Measurements from ENCODE around the gene PEAK3. TPM values are rescaled to one million over a fixed set of nuclear protein-coding genes. Genes with fewer than 3 reads are reported as not detected.

The PEAK3 gene
- total and polyA plus RNA-seq, 9 of the 15 experiments (the other 6 are each of a cell fraction or from before 2014, with no cell fraction given): 0.07 to 0.40 TPM; not detected in 7

DNA sequence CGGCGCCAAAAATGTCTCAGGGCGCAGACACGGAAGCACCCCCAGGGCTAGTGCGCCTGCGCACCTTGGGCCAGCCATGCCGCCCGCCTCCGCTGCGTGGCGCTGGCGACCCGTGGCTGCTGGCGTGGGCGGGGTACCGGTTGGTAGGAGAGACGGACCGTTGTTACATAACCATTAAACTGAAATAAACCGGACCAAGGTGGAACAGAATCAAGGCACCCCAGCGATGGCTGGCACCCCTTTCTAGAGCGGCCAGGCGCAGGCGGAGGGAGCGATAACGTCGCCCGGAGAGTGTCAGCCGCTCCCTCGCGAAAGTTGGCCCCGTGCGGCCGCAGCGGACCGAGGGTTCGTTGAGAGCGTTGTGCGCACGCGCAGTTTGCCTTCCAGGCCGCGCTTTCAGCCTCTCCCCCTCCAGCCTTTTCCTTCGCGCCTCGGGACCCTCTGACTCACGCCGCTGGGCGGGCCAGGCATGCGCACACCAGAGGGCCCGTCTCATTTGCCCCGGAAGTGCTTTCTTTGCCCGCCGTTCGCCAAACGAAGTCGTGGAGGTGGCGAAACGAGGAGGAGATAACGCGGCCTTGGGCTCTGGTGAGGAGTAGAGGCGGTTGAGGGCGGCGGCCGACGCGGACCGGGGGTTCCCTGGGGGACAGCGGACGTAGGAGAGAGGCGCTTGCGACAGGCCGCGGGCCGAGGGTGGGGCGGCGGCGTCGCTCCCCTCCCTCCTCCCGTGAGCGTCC is 45.5 kb downstream of the PEAK3 start, which contains the start of the genes PLEKHJ1 and SF3A2 (continued):
- TF ChIP-seq ZNF780A (CRISPR knock-in tag; IDR thresholded peaks at IDR 0.05) (no peak), RHOXF2B (CRISPR knock-in tag; conservative IDR thresholded peaks at IDR 0.05) (no peak), ATF1 (CRISPR knock-in tag; IDR thresholded peaks at IDR 0.05) (no peak), ATF1 (tag; IDR thresholded peaks at IDR 0.05) (peak; percentile 90), HDAC2 (IDR thresholded peaks at IDR 0.05) (0 out of 2 replicates have a peak, but pooled peaks have one; percentile 19), ZNF311 (CRISPR knock-in tag; IDR thresholded peaks at IDR 0.05) (no peak), POLR3A (IDR thresholded peaks at IDR 0.05; ENCODE audit: borderline replicate concordance, extremely low read depth, insufficient read depth, insufficient read length) (no peak), TARDBP (IDR thresholded peaks at IDR 0.05) (0 out of 2 replicates have a peak, but pooled peaks have one; percentile 75), JUN (IDR thresholded peaks at IDR 0.05; ENCODE audit: borderline replicate concordance, low read depth, low read length) (peak; percentile 77; the same call in 1 of the 2 replicates), JUN (CRISPR knock-in tag; IDR thresholded peaks at IDR 0.05; ENCODE audit: borderline replicate concordance) (peak; percentile 78), MEF2A (IDR thresholded peaks at IDR 0.05; ENCODE audit: control insufficient read depth, low read depth, low read length) (0 out of 2 replicates have a peak, but pooled peaks have one; percentile 2), NRF1 (conservative IDR thresholded peaks at IDR 0.05 in 1 of 2, IDR thresholded peaks at IDR 0.05 in 1 of 2) (peak; percentile 98), KLF13 (tag; IDR thresholded peaks at IDR 0.05; ENCODE audit: borderline replicate concordance, low read depth) (peak; percentile 99), FOXP1 (CRISPR knock-in tag; IDR thresholded peaks at IDR 0.05) (no peak), NFATC3 (IDR thresholded peaks at IDR 0.05) (no peak)
- TF ChIP-seq, protein P1, sequence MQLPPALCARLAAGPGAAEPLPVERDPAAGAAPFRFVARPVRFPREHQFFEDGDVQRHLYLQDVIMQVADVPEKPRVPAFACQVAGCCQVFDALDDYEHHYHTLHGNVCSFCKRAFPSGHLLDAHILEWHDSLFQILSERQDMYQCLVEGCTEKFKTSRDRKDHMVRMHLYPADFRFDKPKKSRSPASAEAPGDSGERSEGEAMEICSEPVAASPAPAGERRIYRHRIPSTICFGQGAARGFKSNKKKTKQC (CRISPR knock-in tag; IDR thresholded peaks at IDR 0.05): peak; percentile 36
- TF ChIP-seq, protein P2, sequence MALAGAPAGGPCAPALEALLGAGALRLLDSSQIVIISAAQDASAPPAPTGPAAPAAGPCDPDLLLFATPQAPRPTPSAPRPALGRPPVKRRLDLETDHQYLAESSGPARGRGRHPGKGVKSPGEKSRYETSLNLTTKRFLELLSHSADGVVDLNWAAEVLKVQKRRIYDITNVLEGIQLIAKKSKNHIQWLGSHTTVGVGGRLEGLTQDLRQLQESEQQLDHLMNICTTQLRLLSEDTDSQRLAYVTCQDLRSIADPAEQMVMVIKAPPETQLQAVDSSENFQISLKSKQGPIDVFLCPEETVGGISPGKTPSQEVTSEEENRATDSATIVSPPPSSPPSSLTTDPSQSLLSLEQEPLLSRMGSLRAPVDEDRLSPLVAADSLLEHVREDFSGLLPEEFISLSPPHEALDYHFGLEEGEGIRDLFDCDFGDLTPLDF (CRISPR knock-in tag; IDR thresholded peaks at IDR 0.05): no peak; the same call in 1 of the 2 replicates
- TF ChIP-seq, protein P3, sequence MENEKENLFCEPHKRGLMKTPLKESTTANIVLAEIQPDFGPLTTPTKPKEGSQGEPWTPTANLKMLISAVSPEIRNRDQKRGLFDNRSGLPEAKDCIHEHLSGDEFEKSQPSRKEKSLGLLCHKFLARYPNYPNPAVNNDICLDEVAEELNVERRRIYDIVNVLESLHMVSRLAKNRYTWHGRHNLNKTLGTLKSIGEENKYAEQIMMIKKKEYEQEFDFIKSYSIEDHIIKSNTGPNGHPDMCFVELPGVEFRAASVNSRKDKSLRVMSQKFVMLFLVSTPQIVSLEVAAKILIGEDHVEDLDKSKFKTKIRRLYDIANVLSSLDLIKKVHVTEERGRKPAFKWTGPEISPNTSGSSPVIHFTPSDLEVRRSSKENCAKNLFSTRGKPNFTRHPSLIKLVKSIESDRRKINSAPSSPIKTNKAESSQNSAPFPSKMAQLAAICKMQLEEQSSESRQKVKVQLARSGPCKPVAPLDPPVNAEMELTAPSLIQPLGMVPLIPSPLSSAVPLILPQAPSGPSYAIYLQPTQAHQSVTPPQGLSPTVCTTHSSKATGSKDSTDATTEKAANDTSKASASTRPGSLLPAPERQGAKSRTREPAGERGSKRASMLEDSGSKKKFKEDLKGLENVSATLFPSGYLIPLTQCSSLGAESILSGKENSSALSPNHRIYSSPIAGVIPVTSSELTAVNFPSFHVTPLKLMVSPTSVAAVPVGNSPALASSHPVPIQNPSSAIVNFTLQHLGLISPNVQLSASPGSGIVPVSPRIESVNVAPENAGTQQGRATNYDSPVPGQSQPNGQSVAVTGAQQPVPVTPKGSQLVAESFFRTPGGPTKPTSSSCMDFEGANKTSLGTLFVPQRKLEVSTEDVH (IDR thresholded peaks at IDR 0.05; ENCODE audit: low read depth, partially characterized antibody): peak; percentile 84
- TF ChIP-seq, protein P4, sequence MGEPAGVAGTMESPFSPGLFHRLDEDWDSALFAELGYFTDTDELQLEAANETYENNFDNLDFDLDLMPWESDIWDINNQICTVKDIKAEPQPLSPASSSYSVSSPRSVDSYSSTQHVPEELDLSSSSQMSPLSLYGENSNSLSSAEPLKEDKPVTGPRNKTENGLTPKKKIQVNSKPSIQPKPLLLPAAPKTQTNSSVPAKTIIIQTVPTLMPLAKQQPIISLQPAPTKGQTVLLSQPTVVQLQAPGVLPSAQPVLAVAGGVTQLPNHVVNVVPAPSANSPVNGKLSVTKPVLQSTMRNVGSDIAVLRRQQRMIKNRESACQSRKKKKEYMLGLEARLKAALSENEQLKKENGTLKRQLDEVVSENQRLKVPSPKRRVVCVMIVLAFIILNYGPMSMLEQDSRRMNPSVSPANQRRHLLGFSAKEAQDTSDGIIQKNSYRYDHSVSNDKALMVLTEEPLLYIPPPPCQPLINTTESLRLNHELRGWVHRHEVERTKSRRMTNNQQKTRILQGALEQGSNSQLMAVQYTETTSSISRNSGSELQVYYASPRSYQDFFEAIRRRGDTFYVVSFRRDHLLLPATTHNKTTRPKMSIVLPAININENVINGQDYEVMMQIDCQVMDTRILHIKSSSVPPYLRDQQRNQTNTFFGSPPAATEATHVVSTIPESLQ (CRISPR knock-in tag; IDR thresholded peaks at IDR 0.05): peak; percentile 67
